Upper lobe of left lung (tissue), 6 donors: Measurements from ENCODE around the gene TNFRSF14. TPM values are rescaled to one million over a fixed set of nuclear protein-coding genes. Genes with fewer than 3 reads are reported as not detected.
"Not testable (repeated sequence)": the region's sequence is repeated elsewhere in the genome, so short reads cannot be mapped to it uniquely, and the experiment has no call there.

ENCODE experiments used
- ATAC-seq, 2 donors: fragments of 200-7000 bp; cut with Tn5 transposase; one replicate each; pipeline ENCODE4 v1.9.1; 2022; ENCODE audit warnings: mild to moderate bottlenecking in 2 of 2, moderate library complexity in 2 of 2; ENCODE audit not compliant: low FRiP score in 2 of 2
- DNase-seq, 2 donors: peaks; one replicate each; pipeline ENCODE4 v3.0.0-alpha.2; 2019 to 2020
- H3K27ac ChIP-seq, 4 donors: fragments of 200-600 bp; sonication (generic); one replicate each; pipeline ENCODE4 v1.5.1; 2016 to 2019
- H3K27me3 ChIP-seq, 4 donors: fragments of 200-600 bp; sonication (generic); one replicate each; pipeline ENCODE4 v1.5.1; 2017 to 2019
- H3K36me3 ChIP-seq, 4 donors: fragments of 200-600 bp; sonication (generic); one replicate each; pipeline ENCODE4 v1.5.1; 2016 to 2019
- H3K4me1 ChIP-seq, 4 donors: fragments of 200-600 bp; sonication (generic); one replicate each; pipeline ENCODE4 v1.5.1; 2018 to 2019
- H3K4me3 ChIP-seq, 4 donors: fragments of 200-600 bp; sonication (generic); one replicate each; pipeline ENCODE4 v1.5.1; 2017 to 2019; ENCODE audit warnings: mild to moderate bottlenecking in 2 of 4, moderate library complexity in 1 of 4
- H3K9me3 ChIP-seq, 4 donors: fragments of 200-600 bp; sonication (generic); one replicate each; pipeline ENCODE4 v1.5.1; 2018 to 2019
- EP300 ChIP-seq, 4 donors: sonication (generic); formaldehyde crosslinking; IDR thresholded peaks; one replicate each; pipeline ENCODE4 v1.5.1; 2017; ENCODE audit warnings: antibody characterized with exemption in 4 of 4, control low read depth in 2 of 4
- POLR2A ChIP-seq, 4 donors: fragments of 450-650 bp; IDR thresholded peaks; one replicate each; pipeline ENCODE4 v1.5.1; 2016 to 2017; ENCODE audit warnings: antibody characterized with exemption in 4 of 4, mild to moderate bottlenecking in 2 of 4
- POLR2AphosphoS5 ChIP-seq, 2 donors: sonication (generic); formaldehyde crosslinking; IDR thresholded peaks; one replicate each; pipeline ENCODE4 v1.5.1; 2017; ENCODE audit warnings: antibody characterized with exemption in 2 of 2
- WGBS, 2 donors: methylation state at CpG; one replicate each; pipeline ENCODE4 v1.1.5; 2017 to 2018; 5-methylcytosine and 5-hydroxymethylcytosine counted together
- total RNA-seq, 6 donors: library from RNA; depleted of rRNA in 4 of 6; stranded (reverse); fragments of >200 nt in 4 of 6; gene quantifications; one replicate each; pipeline versions ENCODE4 v1.1.0 to v1.2.1, GENCODE V29; 2016 to 2021
- TF ChIP-seq, protein P1 (sequence below), 6 experiments: fragments of 450-650 bp in 4 of 6; fragments of 200-600 bp in 2 of 6; sonication (generic) in 2 of 6; IDR thresholded peaks; one replicate each; pipeline ENCODE4 v1.5.1; 2016 to 2019; ENCODE audit warnings: antibody characterized with exemption in 6 of 6
- donor health status: DM: no; HTN: no; CAD: no; lungs with moderate emphysema.
- donor health status: DM: no; HTN: yes; CAD: no; lungs with severe emphysema.

TNFRSF14 gene
- total RNA-seq, 6 donors from 2014 or later = 61.1 to 641 (median 147) TPM

DNA sequence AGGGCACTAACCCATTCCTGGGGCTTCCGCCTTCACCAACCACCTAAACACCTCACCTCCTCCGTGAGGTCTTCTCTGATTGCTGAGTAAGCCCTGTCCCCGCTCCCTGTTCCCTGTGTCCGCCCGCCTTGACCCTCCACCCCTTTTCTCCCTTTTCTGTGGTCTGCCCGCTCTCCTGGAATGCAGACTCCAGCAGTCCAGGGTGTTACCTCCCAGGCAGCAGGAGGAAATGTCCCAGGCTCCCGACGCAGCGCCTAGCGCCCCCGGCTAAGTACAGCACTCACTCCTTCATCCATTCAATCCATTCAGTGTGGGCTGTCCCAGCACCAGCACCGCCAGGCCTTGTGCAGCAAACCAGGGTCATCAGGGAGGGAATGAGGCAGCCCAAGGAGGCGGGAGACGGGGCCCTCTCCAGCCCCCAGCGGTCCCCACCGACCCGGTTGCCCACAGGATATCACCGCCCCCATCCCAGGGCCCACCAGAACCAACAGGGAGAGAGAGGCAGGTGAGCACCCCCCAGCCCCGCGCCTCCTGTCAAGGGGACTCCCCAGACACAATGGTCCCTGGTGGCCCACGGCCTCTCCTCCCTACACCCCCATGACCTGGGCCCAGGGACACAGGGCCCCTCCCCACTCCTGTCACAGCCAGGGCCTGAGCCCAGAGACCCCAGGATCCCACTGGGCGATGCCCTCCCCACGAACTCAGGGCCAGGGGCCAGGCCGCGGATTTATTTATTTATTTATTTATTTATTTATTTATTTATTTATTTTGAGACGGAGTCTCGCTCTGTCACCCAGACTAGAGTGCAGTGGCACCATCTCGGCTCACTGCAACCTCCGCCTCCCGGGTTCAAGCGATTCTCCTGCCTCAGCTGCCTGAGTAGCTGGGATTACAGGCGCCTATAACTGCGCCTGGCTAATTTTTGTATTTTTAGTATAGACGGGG, 10.2 kb downstream of the TNFRSF14 start:
- no peaks in the 10 kb centered on the region for H3K9me3 ChIP-seq
- ATAC-seq (no peak), DNase-seq (peak in 1 of 2 donors; percentile 54)
- peaks cover 0 to 3% (median 0%) of the 10 kb centered on the region in 4 donors for H3K4me1 ChIP-seq
- TF ChIP-seq, protein P1, sequence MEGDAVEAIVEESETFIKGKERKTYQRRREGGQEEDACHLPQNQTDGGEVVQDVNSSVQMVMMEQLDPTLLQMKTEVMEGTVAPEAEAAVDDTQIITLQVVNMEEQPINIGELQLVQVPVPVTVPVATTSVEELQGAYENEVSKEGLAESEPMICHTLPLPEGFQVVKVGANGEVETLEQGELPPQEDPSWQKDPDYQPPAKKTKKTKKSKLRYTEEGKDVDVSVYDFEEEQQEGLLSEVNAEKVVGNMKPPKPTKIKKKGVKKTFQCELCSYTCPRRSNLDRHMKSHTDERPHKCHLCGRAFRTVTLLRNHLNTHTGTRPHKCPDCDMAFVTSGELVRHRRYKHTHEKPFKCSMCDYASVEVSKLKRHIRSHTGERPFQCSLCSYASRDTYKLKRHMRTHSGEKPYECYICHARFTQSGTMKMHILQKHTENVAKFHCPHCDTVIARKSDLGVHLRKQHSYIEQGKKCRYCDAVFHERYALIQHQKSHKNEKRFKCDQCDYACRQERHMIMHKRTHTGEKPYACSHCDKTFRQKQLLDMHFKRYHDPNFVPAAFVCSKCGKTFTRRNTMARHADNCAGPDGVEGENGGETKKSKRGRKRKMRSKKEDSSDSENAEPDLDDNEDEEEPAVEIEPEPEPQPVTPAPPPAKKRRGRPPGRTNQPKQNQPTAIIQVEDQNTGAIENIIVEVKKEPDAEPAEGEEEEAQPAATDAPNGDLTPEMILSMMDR (IDR thresholded peaks at IDR 0.05) = no peak
- TF ChIP-seq POLR2A (IDR thresholded peaks at IDR 0.05) (no peak), POLR2AphosphoS5 (IDR thresholded peaks at IDR 0.05) (no peak), EP300 (IDR thresholded peaks at IDR 0.05) (no peak)
- 78 to 80% methylated on average over 31 to 34 of the region's 34 CpGs for WGBS, 2 donors
- H3K4me3 ChIP-seq = no peak overlapping the region
- H3K27me3 ChIP-seq = no peaks in the 10 kb centered on the region
- H3K36me3 ChIP-seq = peaks cover 0 to 29% (median 24%) of the 10 kb centered on the region in 4 donors
- no peak overlapping the region for H3K27ac ChIP-seq

DNA sequence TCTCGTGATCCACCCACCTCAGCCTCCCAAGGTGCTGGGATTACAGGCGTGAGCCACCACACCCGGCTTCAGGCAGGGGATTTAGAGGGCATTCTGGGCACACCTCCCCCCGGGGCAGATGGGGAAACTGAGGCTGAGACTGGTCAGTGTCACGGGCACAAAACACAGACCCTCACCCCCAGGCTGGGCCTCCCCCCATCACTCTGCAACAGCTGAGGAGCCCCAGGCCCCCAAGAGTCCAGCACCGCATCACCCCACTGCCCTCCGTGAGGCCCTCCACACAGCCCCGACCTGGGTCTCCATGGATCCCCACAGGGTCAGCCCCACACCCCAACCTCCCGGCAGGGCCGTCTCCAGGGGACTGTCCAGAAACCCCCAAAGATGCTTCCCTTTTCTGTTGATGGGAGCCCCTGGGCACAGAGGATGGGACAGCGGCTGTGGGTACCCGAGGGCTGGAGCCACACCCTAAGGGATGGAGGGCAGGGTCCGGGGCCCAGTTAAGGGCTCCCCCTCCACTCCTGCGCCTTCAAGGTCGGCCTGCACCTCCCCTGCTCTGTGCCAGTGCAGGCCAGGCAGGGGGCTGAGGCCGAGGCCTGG, 11.0 kb downstream of the TNFRSF14 start:
- H3K4me3 ChIP-seq = no peak overlapping the region
- WGBS, 2 donors = 86 to 88% methylated on average over 1 to 16 of the region's 16 CpGs
- peaks cover 0 to 3% (median 0%) of the 10 kb centered on the region in 4 donors for H3K4me1 ChIP-seq
- ATAC-seq (no peak), DNase-seq (peak in 1 of 2 donors; percentile 58)
- TF ChIP-seq POLR2AphosphoS5 (IDR thresholded peaks at IDR 0.05) (no peak), EP300 (IDR thresholded peaks at IDR 0.05) (no peak)
- H3K27me3 ChIP-seq = no peaks in the 10 kb centered on the region
- no peak overlapping the region for H3K27ac ChIP-seq
- peaks cover 0 to 20% (median 16%) of the 10 kb centered on the region in 4 donors for H3K36me3 ChIP-seq
- no peaks in the 10 kb centered on the region for H3K9me3 ChIP-seq

DNA sequence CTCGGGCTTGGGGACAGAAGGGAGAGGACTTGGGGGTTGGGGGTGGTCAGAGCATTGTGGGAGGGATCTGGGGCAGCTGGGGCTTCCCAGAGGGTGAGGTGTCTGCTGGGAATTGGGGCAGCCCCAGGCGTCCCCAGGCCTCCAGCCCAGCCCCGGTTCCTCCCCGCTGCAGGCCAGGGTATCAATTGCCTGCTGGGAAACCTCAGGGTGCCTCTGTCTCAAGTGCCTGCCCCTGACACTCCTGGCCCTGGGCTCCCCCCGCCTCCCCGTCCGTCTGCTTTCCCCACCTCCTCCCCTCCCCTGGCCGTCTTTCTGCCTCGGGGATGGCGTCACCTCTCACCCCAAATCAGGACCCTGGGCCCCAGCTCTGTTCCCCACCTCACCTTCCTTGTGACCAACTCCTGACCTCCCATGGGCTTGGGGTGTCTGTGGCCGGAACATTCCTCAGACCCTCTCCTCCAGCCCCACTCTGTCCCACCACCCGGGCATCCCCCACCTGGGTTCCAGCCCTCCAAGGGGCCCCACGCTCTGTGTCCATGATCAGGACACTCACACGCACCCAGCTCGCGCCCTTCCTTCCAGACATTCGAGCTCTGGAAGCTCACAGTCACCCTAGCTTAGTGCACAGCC, 12.1 kb downstream of the TNFRSF14 start:
- H3K27me3 ChIP-seq, H3K27ac ChIP-seq, H3K36me3 ChIP-seq, H3K4me1 ChIP-seq, H3K4me3 ChIP-seq, H3K9me3 ChIP-seq: not testable (repeated sequence)
- peak in 1 of 2 donors; percentile 49 for DNase-seq
- WGBS, 2 donors = 31 to 67% methylated on average over 8 to 9 of the region's 17 CpGs
- ATAC-seq = peak in 1 of 2 donors; percentile 39

DNA sequence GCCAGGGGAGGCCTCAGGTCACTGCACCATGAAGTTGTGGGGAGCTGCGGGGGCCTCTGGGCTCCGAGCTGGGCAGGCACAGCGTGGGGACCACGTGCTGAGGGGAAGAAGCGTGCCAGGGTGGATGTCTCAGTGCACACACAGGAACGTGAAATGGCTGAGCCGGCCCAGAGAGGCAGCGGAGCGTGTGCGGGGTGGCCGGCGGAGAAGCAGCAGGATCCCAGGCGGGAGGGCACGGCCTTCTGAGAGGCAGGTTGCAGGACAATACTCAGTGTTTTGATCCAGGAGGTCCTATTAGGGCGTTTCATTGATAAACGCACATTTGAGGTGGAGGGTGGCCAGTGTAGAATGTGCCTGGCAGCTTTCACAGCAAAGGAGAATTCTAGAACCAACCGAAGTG, 12.9 kb downstream of the TNFRSF14 start:
- TF ChIP-seq, protein P1 (IDR thresholded peaks at IDR 0.05) = no peak
- TF ChIP-seq EP300 (IDR thresholded peaks at IDR 0.05) (no peak), POLR2AphosphoS5 (IDR thresholded peaks at IDR 0.05) (no peak)
- Histone ChIP-seq H3K4me1 (peaks cover 0 to 3% (median 0%) of the 10 kb centered on the region in 4 donors), H3K27ac (no peak overlapping the region), H3K36me3 (peaks cover 0 to 2% (median 0%) of the 10 kb centered on the region in 4 donors), H3K9me3 (peaks cover 0 to 6% (median 2%) of the 10 kb centered on the region in 4 donors), H3K4me3 (no peak overlapping the region), H3K27me3 (no peaks in the 10 kb centered on the region)
- ATAC-seq (no peak), DNase-seq (peak in 1 of 2 donors; percentile 59)
- 90 to 94% methylated on average over 12 to 13 of the region's 17 CpGs for WGBS, 2 donors

DNA sequence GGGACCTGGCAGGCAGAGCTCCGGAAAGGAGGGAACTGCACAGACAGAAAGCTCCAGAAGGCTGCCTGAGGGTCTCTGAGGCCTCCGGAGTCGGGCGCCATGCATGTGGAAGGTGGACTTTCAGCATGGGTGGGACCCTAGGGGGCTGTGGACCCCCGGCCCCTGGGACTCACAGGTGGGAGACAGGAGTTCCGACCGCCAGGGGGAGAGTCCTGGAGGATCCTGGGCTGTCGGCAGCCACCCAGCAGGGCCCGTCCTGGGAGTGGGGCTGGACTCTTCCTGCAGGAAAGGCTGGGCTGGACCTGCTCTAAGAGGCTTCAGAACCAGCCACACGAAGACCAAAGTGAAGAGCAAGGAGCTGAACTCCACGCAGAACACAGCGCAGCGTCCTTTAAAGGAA, 13.5 kb downstream of the TNFRSF14 start:
- H3K36me3 ChIP-seq, H3K4me1 ChIP-seq, H3K4me3 ChIP-seq, H3K27me3 ChIP-seq, H3K9me3 ChIP-seq, ATAC-seq: not testable (repeated sequence)
- WGBS, 2 donors = 85 to 88% methylated on average over 9 to 11 of the region's 13 CpGs
- peak in 1 of 2 donors; percentile 49 for DNase-seq
- H3K27ac ChIP-seq = peak overlapping the region in 1 of 4 donors; percentile 14

DNA sequence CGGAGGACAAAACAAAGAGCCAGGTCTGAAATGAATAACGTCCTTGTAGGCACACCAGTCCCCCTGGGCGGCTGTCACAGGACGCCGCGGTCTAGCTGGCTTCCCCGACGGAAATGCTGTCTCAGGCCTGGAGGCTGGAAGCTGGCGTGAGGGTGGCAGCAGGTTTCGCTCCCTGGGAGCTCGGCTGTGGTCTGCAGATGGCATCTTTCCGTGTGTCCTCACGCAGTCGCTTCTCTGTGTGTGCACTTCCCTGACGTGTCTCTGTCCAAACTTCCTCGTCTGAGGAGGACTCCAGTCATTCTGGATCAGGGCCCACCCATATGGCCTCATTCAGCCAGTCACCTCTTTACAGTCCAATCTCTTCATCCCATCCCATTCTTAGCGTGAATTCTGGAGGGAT, 14.2 kb downstream of the TNFRSF14 start:
- 79 to 84% methylated on average over 17 of the region's 17 CpGs for WGBS, 2 donors
- Histone ChIP-seq H3K9me3 (peaks cover 0 to 6% (median 2%) of the 10 kb centered on the region in 4 donors), H3K4me3 (no peak overlapping the region), H3K27me3 (no peaks in the 10 kb centered on the region), H3K36me3 (no peaks in the 10 kb centered on the region), H3K27ac (peak overlapping the region in 2 of 4 donors; percentile 14 to 46), H3K4me1 (peaks cover 0 to under 1% (median under 1%) of the 10 kb centered on the region in 4 donors)
- no peak for ATAC-seq
- TF ChIP-seq POLR2AphosphoS5 (IDR thresholded peaks at IDR 0.05) (no peak), EP300 (IDR thresholded peaks at IDR 0.05) (no peak), POLR2A (IDR thresholded peaks at IDR 0.05) (no peak)
- TF ChIP-seq, protein P1 (IDR thresholded peaks at IDR 0.05) = no peak
- DNase-seq = peak in 1 of 2 donors; percentile 64
